NOMO-1 treated with DMSO at 0.1 percent for 48 hours (cell line): ENCODE data around the gene FBXO5.
"Not testable (repeated sequence)": the region's sequence is repeated elsewhere in the genome, so short reads cannot be mapped to it uniquely, and the experiment has no call there.

Experiments
- DNase-seq: peaks from one replicate; lab custom pipeline; 2025; ENCODE audit not compliant: unreplicated experiment; lab: John Stamatoyannopoulos, UW

Gene FBXO5

DNA sequence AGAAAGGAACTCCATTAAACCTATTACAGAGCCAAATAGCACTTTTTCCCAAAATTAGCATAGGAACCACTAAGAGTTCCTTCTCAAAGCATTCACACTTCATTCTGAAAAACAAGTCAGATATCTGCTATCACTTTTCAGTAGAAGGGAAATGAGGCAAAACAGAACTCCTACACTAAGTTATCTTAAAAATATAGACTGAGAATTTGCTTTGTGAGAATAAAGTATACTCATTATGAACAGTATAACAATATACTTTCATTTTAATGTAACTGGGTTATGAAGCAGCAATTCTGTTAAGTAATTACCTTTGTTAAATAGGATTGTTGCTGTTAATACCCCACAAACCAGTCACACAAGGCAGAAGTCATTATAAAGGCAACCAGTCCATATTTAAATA is 11.0 kb upstream of the FBXO5 start:
- no peak for DNase-seq

DNA sequence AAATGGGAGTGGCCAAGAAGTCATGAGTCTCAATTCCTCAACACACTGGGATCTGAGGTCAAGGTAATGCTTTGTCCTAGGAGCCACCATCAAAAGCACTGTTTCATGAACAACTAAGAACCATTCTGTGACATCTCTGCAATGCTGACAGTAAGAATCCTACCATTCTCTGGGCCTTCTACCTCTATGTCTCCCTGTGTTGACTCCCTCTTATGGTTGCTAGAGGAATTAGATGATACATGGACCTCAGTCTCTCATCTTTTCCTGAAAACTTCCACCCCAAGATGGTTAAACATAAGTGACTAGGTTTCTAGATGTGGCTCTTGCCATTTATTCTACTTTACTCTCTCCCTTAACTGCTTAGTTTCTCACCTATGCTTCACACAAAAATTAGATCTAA is 10.6 kb upstream of the FBXO5 start:
- no peak for DNase-seq

DNA sequence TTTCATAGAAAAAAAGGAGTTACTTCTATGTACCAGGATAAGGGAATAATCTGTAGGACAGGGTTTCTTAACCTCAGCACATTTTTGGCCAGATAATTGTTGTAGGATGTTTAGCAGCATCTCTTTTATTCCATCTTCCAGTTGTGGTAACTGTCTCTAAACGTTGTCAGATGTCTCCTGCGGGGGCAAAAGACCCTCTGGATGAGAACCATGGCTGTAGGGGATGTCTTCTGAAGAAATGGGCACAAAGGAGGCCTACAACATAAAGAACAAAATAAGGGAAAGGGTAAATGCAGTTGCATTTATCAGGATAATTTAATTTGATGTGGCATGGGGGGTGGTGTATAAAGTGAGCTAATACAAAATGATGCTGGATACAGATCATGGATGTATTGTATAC is 4.1 kb upstream of the FBXO5 start:
- DNase-seq, result no peak

DNA sequence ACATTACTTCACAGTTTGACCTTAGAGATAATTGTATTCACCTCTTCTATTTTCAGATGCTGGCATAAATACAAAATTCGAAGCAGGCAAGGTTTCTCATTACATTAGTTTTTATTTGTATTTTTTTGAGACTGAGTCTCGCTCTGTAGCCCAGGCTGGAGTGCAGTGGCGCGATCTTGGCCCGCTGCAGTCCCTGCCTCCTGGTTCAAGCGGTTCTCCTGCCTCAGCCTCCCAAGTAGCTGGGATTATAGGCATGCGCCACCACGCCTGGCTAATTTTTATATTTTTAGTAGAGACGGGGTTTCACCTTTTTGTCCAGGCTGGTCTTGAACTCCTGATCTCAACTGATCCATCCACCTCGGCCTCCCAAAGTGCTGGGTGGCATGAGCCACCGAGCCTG is 2.5 kb upstream of the FBXO5 start:
- DNase-seq, result not testable (repeated sequence)

DNA sequence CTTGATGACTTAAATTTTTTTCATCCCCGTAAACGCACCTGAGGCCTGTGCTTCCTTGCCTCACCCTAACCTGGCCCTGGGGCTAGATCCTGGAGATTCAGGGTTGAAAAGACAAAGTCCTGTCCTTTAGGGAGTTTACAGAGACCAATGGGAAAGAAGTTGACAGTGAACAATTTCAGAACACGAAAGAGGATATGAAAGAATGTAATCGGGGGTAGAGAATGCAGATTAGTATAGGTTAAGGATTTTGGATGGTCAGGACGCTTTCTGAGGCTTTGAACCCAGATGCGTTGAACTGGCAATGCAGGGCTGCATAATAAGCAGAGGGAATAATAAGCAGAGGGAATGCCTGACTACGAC is 1.7 kb upstream of the FBXO5 start:
- peak; percentile 49 for DNase-seq

DNA sequence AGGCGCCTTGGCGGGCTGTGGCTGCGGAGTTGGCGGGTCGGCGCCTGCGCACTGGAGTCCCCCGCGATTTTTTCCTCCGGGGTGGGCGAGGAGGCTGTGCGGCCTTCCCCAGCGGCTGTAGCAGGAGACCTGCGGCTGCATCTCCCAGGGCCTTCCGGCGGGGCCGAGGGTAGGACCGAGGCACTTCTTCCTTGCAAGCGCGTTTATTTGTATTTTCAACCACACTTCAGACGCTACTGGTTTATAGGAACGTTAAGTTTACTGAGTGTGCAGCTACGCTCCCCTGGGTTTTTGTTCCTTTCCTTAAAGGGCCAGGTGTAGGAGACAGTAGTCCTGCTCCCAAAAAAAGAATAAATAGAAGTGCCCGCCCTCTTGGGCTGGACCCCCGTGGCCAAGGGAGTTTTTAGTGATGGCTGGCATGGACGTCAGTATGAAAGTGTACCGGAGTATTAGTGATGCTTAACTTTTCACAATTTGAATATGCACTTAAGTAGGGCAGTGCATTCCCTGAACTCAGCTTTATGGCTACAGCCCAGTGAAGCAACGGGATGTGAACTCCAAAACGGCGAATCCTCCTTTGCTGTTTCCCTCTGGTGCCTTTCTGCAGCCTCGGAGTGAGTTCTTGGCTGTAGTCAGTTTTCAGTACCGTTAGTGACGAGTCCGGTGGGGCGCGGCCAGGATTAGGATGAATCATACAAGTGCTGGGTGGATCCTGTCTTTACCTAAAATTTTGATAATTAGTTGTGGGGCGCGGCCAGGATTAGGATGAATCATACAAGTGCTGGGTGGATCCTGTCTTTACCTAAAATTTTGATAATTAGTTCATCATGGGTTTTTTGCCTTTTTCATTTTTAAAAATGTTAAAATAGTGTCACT is 1.0 kb upstream of the FBXO5 start:
- peak; percentile 79 for DNase-seq

DNA sequence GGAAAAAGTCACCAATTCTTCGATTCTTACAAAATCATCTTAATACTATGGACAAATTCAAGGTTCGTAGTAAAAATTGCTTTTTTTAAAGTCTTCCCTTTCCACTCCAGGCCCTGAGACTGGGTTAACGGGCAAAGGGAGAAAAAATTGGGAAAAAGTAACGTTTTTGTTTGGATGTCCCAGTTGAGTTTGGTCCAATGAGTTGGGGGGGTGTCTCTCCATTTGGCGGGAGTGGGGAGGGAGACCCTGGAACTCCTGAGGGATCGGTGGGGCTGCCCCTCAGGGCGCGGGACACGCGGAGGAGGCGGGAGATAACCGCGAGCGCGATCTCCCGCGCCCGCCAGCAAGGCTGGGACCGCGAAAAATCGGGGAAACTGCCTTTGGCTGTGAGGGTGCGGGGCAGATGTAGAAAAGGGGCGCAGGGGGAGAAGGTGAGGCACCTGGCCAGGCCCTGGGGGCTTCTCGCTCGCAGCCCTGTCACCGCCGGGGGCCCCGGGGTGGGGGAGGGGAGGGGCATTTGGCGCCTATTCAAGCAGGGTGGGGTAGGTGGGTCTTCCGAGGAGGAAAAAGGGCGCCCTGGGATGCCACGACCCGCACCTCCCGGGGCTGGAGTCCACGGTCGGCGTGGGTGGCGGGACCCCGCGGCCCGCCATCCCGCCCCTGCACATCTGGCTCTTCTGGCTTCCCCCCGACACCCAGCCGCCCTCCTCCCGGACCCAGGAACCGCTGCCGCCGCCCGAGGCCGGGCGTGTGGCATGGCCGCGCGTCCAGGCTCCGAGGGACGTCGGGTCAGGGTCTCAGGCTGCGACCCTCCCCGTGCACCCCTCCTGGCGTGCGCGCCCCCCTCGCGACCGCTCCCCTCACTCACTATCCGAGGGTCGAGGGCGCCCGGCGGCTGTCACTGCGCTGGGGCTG is 595 bp downstream of the FBXO5 start:
- no peak for DNase-seq

DNA sequence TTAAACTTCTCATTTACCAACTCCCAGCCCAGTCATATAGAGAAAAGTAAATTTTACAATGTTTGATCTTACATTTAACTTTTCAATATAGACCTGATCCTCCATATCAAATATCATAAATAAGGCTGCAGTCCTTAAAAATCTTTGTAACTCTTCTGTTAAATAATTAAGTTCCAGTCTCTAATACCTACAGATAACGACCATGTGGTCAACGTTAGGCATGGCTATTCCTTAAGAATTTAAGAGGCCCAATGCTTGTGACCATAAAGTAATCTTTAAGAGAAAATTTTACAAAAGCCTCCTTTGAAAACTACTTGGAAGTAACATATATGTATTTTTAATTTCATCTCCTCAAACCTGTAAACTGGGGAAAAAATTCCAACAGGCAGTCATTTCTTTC is 1.6 kb downstream of the FBXO5 start:
- DNase-seq, result no peak

DNA sequence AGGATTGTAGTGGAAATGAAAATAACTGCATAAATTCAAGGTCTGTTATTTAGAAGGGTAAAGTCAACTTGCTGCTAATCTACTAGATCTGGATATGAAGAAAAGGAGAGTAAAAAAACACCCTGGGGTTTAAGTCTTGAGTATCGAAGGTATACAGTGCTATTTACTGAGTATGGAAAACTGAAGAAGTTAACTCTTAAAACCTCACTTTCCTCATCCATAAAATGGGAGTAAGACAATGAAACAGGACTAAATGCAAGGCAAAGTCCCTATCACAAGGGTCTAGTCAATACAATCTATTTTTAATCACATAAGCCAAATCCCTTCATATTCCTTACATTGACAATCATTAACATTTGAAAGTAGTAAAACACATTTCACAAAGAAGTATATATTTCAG is 2.2 kb downstream of the FBXO5 start:
- no peak for DNase-seq

DNA sequence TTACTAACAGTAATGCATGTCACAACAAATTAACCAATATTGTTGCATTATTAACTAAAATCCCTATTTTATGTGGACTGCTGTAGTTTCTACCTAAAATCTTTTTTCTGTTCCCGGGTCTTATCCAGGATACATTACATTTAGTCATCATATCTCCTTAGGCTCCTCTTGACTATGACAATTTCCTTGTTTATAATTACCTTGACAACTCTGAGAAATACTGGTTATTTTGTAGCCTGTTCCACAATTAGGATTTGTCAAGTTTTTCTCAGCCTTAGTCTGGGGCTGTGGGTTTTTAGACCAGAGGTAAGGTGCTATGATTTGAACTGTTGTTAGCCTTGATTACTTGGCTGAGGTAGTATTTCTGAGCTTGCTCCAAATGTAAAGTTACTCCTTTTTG is 3.7 kb downstream of the FBXO5 start:
- DNase-seq, result no peak

DNA sequence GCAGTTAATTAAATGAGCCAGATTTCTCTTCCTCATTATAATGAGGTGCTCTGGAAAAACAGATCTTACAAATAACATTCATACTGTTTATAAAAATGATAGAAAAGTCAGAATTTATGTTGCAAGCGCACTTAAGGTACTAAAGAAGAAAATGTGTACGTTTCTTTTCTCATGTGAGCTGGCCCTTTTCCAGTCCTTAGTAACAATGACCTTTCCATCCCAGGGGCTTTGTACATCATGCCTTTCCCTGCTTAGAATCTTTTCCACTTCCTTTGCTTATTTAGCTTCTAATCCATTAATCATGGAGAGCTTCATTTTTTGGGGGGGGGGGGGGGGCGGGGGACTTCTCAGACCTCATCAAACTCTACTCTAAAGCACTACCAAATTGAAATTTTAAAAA is 4.8 kb downstream of the FBXO5 start:
- DNase-seq, result no peak

DNA sequence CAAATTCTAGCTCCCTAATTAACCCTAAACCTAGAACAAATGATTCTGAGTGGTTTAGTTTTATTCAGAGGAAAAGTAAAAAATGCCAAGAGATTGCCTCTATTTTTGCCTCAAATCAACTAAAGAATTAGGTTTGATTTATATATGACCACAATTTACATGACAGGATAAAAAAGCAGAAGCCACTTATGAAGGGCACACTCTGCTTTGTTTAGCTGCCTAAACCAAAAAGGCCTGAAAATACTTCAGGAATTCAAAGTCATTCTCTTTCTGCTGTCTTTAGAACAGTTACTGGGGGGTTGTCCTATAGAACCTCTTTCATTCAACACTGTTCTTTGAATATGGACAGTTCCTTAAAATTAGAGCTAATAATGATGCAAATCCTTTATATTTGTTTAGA is 5.3 kb downstream of the FBXO5 start:
- DNase-seq, result peak; percentile 41

DNA sequence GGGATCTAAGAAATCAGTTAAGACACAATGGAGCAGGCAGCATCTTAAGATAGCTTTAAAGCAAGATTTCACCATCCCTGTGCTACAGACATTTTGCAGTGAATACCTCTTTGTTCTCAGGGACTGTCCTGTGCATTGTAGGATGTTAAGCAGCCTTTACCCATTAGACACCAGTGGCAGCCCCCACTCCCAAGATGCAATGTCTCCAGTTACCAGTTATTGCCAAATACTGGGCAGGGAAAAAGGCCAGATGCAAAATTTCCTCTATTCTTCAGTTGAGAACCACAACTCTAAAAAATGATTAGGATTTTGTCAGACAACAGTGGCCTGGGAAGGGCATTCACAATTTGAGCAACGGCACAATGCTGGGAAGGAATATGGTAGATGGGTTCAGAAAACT is 6.1 kb downstream of the FBXO5 start:
- DNase-seq, result no peak

DNA sequence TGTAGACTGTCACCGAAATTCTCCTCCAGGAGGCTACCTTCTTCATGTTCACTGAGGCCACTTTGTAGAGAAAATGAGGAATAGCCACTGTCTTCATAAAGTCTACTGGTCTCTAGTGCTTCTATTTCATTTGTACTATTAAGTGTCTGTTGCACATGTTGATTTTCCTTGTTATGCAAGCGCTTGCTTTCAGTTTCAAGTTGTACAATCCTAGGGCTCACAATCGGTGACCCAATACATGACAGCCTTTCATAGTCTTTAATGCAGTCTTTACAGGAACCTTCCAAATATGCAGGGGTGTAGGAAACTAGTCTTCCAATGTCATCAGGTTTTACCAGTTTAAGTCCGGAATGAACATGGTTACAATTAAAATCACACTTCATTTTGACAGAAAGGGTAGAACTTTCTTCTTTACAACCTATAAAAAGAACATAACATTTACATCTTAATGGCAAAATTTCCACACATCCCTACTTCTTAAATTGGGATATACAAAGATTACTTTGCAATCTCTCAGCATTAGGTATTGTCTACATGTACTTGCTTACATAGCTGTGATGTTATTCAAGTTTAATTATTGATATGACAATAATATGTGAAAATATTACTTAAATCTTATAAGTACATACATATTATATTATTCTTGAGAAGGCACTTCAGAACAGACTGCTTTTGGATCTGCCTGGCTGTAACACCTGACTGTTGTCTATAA is 7.5 kb downstream of the FBXO5 start:
- peak; percentile 87 for DNase-seq

DNA sequence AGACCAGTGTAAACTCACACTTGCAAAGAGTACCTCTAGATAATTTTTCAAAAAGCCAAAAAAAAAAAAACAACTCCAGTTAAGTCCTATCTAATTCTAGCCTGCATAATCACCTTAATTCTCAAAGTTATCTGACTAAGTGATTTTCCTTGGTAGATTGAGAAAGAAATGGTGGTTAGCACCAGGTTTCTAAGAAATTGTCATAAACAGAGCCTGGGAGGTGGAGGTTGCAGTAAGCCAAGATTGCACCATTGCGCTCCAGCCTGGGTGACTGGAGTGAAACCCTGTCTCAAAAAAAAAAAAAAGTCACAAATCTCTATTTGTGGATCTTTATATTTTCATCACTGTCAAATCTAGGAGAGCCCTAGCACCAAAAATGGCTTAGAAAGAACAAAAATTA is 8.9 kb downstream of the FBXO5 start:
- DNase-seq, result no peak

DNA sequence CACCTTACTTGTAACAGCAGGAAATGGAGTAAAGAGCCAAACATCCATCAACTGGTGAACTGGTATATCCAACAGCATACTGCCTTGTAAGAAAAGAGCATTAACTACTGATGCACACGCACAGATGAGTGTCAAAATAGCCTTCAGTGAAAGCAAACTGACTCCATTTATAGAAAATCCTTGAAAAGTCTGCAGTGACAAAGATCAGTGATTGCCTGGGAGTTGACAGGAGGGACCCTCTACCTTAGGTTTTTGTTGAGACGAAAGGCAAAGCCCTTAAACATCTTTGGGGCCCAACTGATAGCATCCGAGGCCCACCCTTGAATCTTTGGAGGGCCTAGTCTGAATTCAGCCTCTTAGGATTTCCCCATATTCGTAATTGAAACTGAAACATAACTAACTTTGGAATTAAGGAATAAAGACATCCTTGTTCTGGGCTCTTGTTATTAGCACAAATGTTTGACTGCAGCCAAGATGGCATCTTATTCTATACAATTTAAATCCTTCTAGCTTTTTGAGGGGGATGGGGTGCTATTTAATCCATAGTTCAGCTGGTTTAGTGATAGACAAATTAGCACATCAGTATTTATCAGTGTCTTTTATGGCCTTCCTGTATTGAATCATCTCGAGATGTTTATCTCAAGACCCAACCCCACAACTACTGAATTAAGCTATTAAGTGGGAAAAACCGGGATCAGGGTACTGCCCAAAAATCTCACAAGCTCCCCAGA is 13.0 kb downstream of the FBXO5 start:
- DNase-seq, result no peak

DNA sequence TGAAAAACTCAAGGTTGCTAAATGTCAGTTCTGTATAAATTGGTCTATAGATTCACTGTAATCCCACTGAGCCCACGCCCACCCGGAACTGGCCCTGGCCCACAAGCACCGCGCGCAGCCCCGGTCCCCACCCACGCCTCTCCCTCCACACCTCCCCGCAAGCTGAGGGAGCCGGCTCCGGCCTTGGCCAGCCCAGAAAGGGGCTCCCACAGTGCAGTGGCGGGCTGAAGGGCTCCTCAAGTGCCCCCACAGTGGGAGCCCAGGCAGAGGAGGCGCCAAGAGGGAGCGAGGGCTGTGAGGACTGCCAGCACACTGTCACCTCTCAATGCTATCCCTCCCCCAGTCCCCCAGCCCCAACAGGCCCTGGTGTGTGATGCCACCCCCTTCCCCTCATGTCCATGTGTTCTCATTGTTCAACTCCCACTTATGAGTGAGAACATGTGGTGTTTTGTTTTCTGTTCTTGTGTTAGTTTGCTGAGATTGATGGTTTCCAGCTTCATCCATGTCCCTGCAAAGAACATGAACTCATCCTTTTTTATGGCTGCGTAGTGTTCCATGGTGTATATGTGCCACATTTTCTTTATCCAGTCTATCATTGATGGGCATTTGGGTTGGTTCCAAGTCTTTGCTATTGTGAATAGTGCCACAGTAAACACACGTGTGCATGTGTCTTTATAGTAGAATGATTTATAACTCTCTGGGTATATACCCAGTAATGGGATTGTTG is 16.5 kb downstream of the FBXO5 start:
- DNase-seq, result not testable (repeated sequence)

DNA sequence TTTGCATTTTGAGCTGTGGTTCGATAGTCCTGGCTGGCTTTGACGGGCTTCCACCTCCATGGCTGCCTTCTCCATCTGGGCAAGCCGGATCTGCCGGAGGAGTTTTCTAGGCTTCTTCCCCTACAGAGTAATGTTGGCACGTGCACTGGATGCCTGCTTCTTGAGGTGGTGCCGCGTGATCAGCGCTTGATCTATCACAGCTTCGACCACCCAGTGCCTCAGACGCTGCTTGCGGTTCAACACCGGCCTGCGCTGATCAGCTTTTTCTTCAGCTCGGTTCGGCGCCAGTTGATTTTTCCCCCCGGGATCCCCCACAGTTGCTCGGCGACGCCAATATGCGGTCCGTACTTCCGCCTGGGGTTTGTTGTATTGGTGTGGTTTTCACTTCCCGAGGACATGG is 23.5 kb downstream of the FBXO5 start:
- no peak for DNase-seq

DNA sequence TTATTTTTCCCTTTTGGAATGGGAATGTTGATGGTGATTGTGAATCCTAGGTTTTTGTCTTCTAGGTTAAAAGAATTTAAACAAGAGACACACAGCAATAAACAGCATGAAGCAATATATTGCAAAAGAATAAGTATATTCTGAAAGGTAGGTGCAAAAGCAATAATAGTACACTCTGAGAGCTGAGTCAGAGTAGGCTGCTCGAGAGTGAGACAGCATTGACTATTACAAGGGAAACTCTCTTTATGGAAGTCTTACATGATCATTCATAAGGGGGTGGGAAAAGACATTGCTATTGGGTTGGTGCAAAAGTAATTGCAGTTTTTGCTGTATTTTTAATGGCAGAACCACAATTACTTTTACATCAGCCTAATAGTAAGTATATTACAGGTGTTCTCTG is 25.0 kb downstream of the FBXO5 start:
- DNase-seq, result no peak

DNA sequence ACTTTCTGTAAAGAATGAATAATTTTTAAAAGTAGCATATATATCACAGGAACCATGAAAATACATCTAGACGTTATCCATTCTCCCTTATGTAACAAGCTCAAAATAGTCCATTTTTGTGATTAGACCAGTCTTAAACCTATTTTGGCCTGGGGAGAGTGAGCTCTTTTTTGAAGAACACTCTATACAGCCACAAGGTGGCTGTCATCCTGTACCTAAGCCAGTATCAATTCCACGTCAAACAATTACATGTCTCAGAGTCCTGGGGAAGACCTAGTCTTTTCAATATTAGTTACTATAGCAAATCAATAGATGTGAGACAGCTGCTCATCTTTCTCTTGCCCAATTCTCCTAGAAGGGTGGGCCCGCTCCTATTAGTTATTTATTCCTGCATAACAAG is 28.4 kb downstream of the FBXO5 start:
- no peak for DNase-seq
